Muscle of leg (tissue), 11 donors: Measurements from ENCODE around the gene UNC5A. TPM values are rescaled to one million over a fixed set of nuclear protein-coding genes. Genes with fewer than 3 reads are reported as not detected.

Experiments used
- DNase-seq: peaks from one replicate; pipeline ENCODE4 v3.0.0; 2013
- H3K27ac ChIP-seq: one replicate; pipeline ENCODE4 v1.5.1; 2013; ENCODE audit warnings: mild to moderate bottlenecking, low read length, control low read depth
- H3K27me3 ChIP-seq: one replicate; pipeline ENCODE4 v1.6.1; 2013; ENCODE audit warnings: low read length; ENCODE audit not compliant: control insufficient read depth, insufficient read depth
- H3K36me3 ChIP-seq: one replicate; pipeline ENCODE4 v1.6.1; 2013; ENCODE audit warnings: low read length; ENCODE audit not compliant: control insufficient read depth, insufficient read depth
- H3K4me1 ChIP-seq: one replicate; pipeline ENCODE4 v1.6.1; 2013; ENCODE audit warnings: low read length; ENCODE audit not compliant: control insufficient read depth, insufficient read depth
- H3K4me3 ChIP-seq: one replicate; pipeline ENCODE4 v1.5.1; 2013; ENCODE audit warnings: low read length, control low read depth
- H3K9me3 ChIP-seq: replicated peaks from 2 replicates; pipeline ENCODE4 v1.6.1; 2013; ENCODE audit warnings: low read depth, low read length; ENCODE audit not compliant: control insufficient read depth
- WGBS: methylation state at CpG from one replicate; pipeline ENCODE4 v1.1.5; 2013; ENCODE audit warnings: missing lambda C conversion rate; ENCODE audit not compliant: insufficient coverage; 5-methylcytosine and 5-hydroxymethylcytosine counted together
- polyA plus RNA-seq, 8 donors: library from polyadenylated mRNA; unstranded; fragments of 120-200 nt; gene quantifications; one replicate each; pipeline versions ENCODE4 v1.2.1 to v1.2.3, GENCODE V29; 2013; ENCODE audit warnings: inconsistent platforms in 1 of 8, low replicate concordance in 1 of 8; ENCODE audit not compliant: insufficient read length in 8 of 8, insufficient read depth in 1 of 8
- total RNA-seq: library from RNA; stranded (reverse); fragments of 120-200 nt; gene quantifications from one replicate; pipeline ENCODE4 v1.2.4, GENCODE V29; 2013

Gene UNC5A
- total and polyA plus RNA-seq, 9 donors = 0.62 to 2.1 (median 1.5) TPM

- peak; percentile 71 for DNase-seq
- Histone ChIP-seq H3K36me3 (no peaks in the 10 kb centered on the region), H3K4me3 (no peak overlapping the region), H3K4me1 (peaks cover 29% of the 10 kb centered on the region), H3K27me3 (peaks cover 80% of the 10 kb centered on the region), H3K9me3 (no peaks in the 10 kb centered on the region), H3K27ac (no peak overlapping the region)
- WGBS = 53% methylated on average over 18 of the region's 18 CpGs
Measured at GRCh38 chr5:176792655-176793342, 17.6 kb upstream of the UNC5A start.

GRCh38 chr5:176793343-176793699, 17.0 kb upstream of the UNC5A start:
- Histone ChIP-seq H3K4me1 (peaks cover 29% of the 10 kb centered on the region), H3K27ac (no peak overlapping the region), H3K4me3 (no peak overlapping the region), H3K36me3 (no peaks in the 10 kb centered on the region), H3K9me3 (no peaks in the 10 kb centered on the region), H3K27me3 (peaks cover 80% of the 10 kb centered on the region)
- no peak for DNase-seq
- 13% methylated on average over 8 of the region's 9 CpGs for WGBS

- Histone ChIP-seq H3K9me3 (no peaks in the 10 kb centered on the region), H3K27me3 (peaks cover 80% of the 10 kb centered on the region), H3K4me3 (no peak overlapping the region), H3K27ac (no peak overlapping the region), H3K36me3 (no peaks in the 10 kb centered on the region), H3K4me1 (peaks cover 29% of the 10 kb centered on the region)
- no peak for DNase-seq
- 42% methylated on average over 7 of the region's 8 CpGs for WGBS
Measured at GRCh38 chr5:176793736-176794135, 16.6 kb upstream of the UNC5A start.

- H3K4me3 ChIP-seq = no peak overlapping the region
- WGBS = 84% methylated on average over 6 of the region's 6 CpGs
- H3K9me3 ChIP-seq = no peaks in the 10 kb centered on the region
- no peak overlapping the region for H3K27ac ChIP-seq
- no peaks in the 10 kb centered on the region for H3K36me3 ChIP-seq
- peaks cover 26% of the 10 kb centered on the region for H3K4me1 ChIP-seq
- DNase-seq = no peak
- H3K27me3 ChIP-seq = peaks cover 81% of the 10 kb centered on the region
Measured at GRCh38 chr5:176794509-176794908, 15.8 kb upstream of the UNC5A start.

- Histone ChIP-seq H3K9me3 (no peaks in the 10 kb centered on the region), H3K4me3 (no peak overlapping the region), H3K27ac (no peak overlapping the region), H3K27me3 (peaks cover 65% of the 10 kb centered on the region), H3K36me3 (no peaks in the 10 kb centered on the region), H3K4me1 (peaks cover 21% of the 10 kb centered on the region)
- WGBS = 28% methylated on average over 6 of the region's 9 CpGs
- no peak for DNase-seq
Measured at GRCh38 chr5:176796411-176796810, 13.9 kb upstream of the UNC5A start.

DNA sequence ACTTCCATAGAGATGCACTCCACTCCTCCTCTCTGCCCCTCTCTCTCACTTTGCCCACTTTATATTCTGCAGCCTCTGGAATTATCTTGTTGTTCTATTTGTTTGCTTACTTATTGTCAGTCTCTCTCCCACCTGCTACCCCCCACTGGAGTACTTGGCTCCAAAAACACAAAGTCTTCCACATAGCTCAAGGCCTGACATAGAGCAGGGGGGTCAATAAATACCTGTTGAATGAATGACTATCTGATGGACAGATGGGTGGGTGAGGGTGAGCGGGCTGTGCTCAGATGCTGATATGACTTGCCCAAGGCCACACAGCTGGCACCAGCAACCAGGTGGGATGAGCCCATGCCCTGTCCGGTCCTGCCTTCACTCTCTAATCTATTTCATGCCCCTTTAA, 13.4 kb upstream of the UNC5A start:
- Histone ChIP-seq H3K4me1 (peaks cover 20% of the 10 kb centered on the region), H3K36me3 (no peaks in the 10 kb centered on the region), H3K27ac (no peak overlapping the region), H3K9me3 (no peaks in the 10 kb centered on the region), H3K4me3 (no peak overlapping the region), H3K27me3 (peaks cover 66% of the 10 kb centered on the region)
- WGBS = no CpG with 5 or more reads among the region's 2 CpGs
- DNase-seq = no peak

- Histone ChIP-seq H3K4me3 (no peak overlapping the region), H3K27me3 (peaks cover 70% of the 10 kb centered on the region), H3K9me3 (no peaks in the 10 kb centered on the region), H3K4me1 (peaks cover 14% of the 10 kb centered on the region), H3K36me3 (no peaks in the 10 kb centered on the region), H3K27ac (no peak overlapping the region)
- WGBS = 17% methylated on average over 16 of the region's 21 CpGs
- no peak for DNase-seq
Measured at GRCh38 chr5:176797456-176798050, 12.8 kb upstream of the UNC5A start.

- Histone ChIP-seq H3K27me3 (peaks cover 73% of the 10 kb centered on the region), H3K4me1 (peaks cover 7% of the 10 kb centered on the region), H3K4me3 (no peak overlapping the region), H3K27ac (no peak overlapping the region), H3K9me3 (no peaks in the 10 kb centered on the region), H3K36me3 (no peaks in the 10 kb centered on the region)
- WGBS = 85% methylated on average over 28 of the region's 33 CpGs
- DNase-seq = no peak
Measured at GRCh38 chr5:176798086-176798876, 12.1 kb upstream of the UNC5A start.

GRCh38 chr5:176798949-176799348, 11.4 kb upstream of the UNC5A start:
- DNase-seq = no peak
- H3K27me3 ChIP-seq = peaks cover 71% of the 10 kb centered on the region
- no peak overlapping the region for H3K27ac ChIP-seq
- 89% methylated on average over 8 of the region's 12 CpGs for WGBS
- peaks cover 2% of the 10 kb centered on the region for H3K4me1 ChIP-seq
- H3K9me3 ChIP-seq = no peaks in the 10 kb centered on the region
- H3K4me3 ChIP-seq = no peak overlapping the region
- no peaks in the 10 kb centered on the region for H3K36me3 ChIP-seq

DNA sequence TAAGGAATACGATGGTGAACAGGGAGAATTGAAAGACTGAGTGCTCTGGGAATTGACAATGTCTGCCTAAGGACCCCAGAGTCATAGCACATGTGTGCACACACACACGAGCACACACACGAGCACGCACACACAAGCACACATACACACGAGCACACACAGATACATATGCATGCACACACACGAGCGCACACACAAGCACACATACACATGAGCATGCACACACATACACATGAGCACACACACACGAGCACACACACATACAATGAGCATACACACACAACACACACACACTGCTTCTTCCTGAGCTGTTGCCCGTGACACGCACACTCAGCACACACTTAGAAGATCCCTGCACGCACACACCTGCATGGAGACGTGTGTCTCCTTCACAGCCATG, 10.9 kb upstream of the UNC5A start:
- no peaks in the 10 kb centered on the region for H3K36me3 ChIP-seq
- H3K27ac ChIP-seq = no peak overlapping the region
- H3K9me3 ChIP-seq = no peaks in the 10 kb centered on the region
- 79% methylated on average over 12 of the region's 12 CpGs for WGBS
- no peak for DNase-seq
- no peaks in the 10 kb centered on the region for H3K4me1 ChIP-seq
- H3K4me3 ChIP-seq = no peak overlapping the region
- peaks cover 71% of the 10 kb centered on the region for H3K27me3 ChIP-seq
